OCI-LY7 (cell line): ENCODE results near the gene SYPL1.

Experiments
- CTCF ChIP-seq: fragments of 200-600 bp; sonication (generic); conservative IDR thresholded peaks from 2 replicates; pipeline ENCODE4 v1.5.1; 2014; ENCODE audit warnings: mild to moderate bottlenecking, antibody characterized with exemption, low read length, moderate library complexity, mixed read lengths
- EZH2phosphoT487 ChIP-seq: fragments of 200-600 bp; sonication (generic); IDR thresholded peaks from 2 replicates; pipeline ENCODE4 v1.6.1; 2018; ENCODE audit warnings: low read depth, borderline replicate concordance, mild to moderate bottlenecking, mixed run types, antibody characterized with exemption, low read length, moderate library complexity, mixed read lengths

GRCh38 chr7:106099539-106099938 is 12.6 kb downstream of the SYPL1 start:
- no peak for TF ChIP-seq CTCF
- no peak for TF ChIP-seq EZH2phosphoT487
